PC-9 (cell line): ENCODE data around the gene FCN1.

Source experiments
- EZH2 ChIP-seq: fragments of 200-600 bp; sonication (generic); IDR thresholded peaks from 2 replicates; pipeline ENCODE4 v1.8.0; 2017; ENCODE audit warnings: antibody characterized with exemption, low read depth
- TF ChIP-seq, protein P1 (sequence below): fragments of 200-600 bp; sonication (generic); conservative IDR thresholded peaks from 2 replicates; pipeline ENCODE4 v1.6.1; 2017; ENCODE audit warnings: mixed run types, antibody characterized with exemption, mild to moderate bottlenecking, moderate library complexity

DNA sequence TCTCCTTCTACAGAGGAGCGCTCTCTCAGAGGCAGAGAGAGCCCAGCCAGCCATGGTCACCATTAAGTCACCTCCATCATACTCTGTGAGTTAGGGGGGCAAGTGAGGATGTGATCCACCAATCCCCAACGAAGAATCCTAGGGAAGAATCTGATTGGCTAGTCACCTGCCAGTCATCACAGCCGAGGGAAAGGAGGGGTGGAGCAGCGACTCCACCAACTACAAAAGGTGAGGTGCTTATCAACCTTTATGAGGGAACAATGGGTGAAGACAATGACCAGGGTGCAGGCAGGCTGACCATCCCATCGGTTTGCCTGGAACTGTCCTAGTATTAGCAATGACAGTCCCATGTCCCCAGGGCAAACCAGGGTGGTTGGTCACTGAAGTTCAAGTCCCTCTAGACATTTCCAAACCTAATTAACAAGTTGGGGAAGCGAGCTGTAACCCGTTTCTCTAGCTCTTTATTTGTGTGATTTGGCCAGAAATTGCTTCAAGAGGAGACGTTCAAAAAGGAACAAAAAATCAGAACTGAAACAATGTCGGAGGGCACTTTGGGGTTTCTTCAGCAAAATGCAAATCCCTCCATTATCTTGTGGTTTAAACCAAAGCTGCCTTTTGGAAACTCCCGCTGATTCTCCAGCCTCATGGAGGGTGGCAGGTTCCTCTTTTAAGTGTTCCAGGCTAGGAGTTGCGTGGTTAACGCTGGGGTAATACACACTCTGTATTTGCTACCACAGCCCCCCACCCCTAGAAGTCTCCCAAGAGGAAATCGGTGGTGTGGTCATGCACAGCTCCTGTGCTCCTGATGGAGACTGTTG is 18.8 kb upstream of the FCN1 start:
- TF ChIP-seq, protein P1, sequence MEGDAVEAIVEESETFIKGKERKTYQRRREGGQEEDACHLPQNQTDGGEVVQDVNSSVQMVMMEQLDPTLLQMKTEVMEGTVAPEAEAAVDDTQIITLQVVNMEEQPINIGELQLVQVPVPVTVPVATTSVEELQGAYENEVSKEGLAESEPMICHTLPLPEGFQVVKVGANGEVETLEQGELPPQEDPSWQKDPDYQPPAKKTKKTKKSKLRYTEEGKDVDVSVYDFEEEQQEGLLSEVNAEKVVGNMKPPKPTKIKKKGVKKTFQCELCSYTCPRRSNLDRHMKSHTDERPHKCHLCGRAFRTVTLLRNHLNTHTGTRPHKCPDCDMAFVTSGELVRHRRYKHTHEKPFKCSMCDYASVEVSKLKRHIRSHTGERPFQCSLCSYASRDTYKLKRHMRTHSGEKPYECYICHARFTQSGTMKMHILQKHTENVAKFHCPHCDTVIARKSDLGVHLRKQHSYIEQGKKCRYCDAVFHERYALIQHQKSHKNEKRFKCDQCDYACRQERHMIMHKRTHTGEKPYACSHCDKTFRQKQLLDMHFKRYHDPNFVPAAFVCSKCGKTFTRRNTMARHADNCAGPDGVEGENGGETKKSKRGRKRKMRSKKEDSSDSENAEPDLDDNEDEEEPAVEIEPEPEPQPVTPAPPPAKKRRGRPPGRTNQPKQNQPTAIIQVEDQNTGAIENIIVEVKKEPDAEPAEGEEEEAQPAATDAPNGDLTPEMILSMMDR: no peak
- TF ChIP-seq EZH2: no peak
